Lower lobe of right lung (tissue), 2 donors: Measurements from ENCODE around the gene LPP. TPM values are rescaled to one million over a fixed set of nuclear protein-coding genes. Genes with fewer than 3 reads are reported as not detected.

Source experiments
- ATAC-seq, 2 donors: fragments of 200-7000 bp; cut with Tn5 transposase; one replicate each; pipeline ENCODE4 v1.9.1; 2020 to 2022; ENCODE audit warnings: mild to moderate bottlenecking in 2 of 2, moderate library complexity in 2 of 2
- DNase-seq: peaks from one replicate; pipeline ENCODE4 v3.0.0-alpha.2; 2020
- H3K27ac ChIP-seq: fragments of 200-600 bp; one replicate; pipeline ENCODE4 v1.8.0; 2022
- H3K27me3 ChIP-seq: fragments of 200-600 bp; one replicate; pipeline ENCODE4 v1.8.0; 2022; ENCODE audit warnings: low read depth
- H3K36me3 ChIP-seq: fragments of 200-600 bp; one replicate; pipeline ENCODE4 v1.8.0; 2022; ENCODE audit warnings: mild to moderate bottlenecking
- H3K4me1 ChIP-seq: fragments of 200-600 bp; one replicate; pipeline ENCODE4 v1.8.0; 2022
- H3K4me3 ChIP-seq: fragments of 200-600 bp; one replicate; pipeline ENCODE4 v1.8.0; 2022; ENCODE audit warnings: mild to moderate bottlenecking
- H3K9me3 ChIP-seq: fragments of 200-600 bp; one replicate; pipeline ENCODE4 v1.8.0; 2022
- CTCF ChIP-seq: fragments of 200-600 bp; IDR thresholded peaks from one replicate; pipeline ENCODE4 v1.8.0; 2022; ENCODE audit warnings: antibody characterized with exemption, mild to moderate bottlenecking
- intact Hi-C: fragments of 100-400 bp; cut with DNase I; formaldehyde crosslinking; loops from one replicate; pipeline ENCODE4 v1.11.0; 2022
- total RNA-seq: library from RNA; stranded (reverse); fragmentation: NEBNext Ultra II Directional; extraction: Animal tissue kit (Norgen Biotek cat#: 25700); gene quantifications from one replicate; pipeline ENCODE4 v1.2.1, GENCODE V29; 2021
- donor health status: DM: no; HTN: yes; CAD: no; lungs with severe emphysema.

The LPP gene
- total RNA-seq, 1 donor from 2014 or later: 180 TPM

DNA sequence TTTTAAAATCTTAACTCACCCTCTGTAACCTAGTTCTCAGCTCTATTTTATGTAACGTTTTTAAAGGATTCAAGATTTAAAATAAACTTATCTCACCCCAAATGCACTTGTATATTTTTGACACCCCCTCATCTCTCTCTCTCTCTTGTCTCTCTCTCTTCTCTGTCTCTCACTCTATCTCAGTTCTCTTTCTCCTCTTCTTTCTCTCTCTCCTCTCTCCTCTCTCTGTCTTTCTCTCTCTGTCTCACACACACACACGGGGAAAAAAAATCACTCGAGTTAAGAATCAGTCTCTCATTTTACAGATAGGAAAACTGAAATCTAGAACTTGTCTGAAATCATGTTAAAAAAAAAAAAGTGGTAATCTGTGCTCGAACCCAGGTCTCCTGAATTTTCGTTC lies 108.5 kb downstream of the LPP start:
- no peaks in the 10 kb centered on the region for H3K9me3 ChIP-seq
- intact Hi-C loops: no loop called here
- H3K36me3 ChIP-seq: no peaks in the 10 kb centered on the region
- H3K4me3 ChIP-seq: no peak overlapping the region
- no peak for TF ChIP-seq CTCF
- no peak for DNase-seq
- no peak for ATAC-seq
- peaks cover 63% of the 10 kb centered on the region for H3K4me1 ChIP-seq
- peak overlapping the region; percentile 26 for H3K27ac ChIP-seq
- H3K27me3 ChIP-seq: no peaks in the 10 kb centered on the region

GRCh38 chr3:188262913-188263683 lies 109.1 kb downstream of the LPP start:
- Histone ChIP-seq H3K4me1 (peaks cover 64% of the 10 kb centered on the region), H3K27ac (peak overlapping the region; percentile 14), H3K36me3 (no peaks in the 10 kb centered on the region), H3K27me3 (no peaks in the 10 kb centered on the region), H3K9me3 (no peaks in the 10 kb centered on the region), H3K4me3 (no peak overlapping the region)
- no peak for TF ChIP-seq CTCF
- intact Hi-C loops: no loop called here
- DNase-seq (no peak), ATAC-seq (peak; percentile 5 to 21)

- intact Hi-C loops: no loop called here
- peaks cover 68% of the 10 kb centered on the region for H3K4me1 ChIP-seq
- H3K36me3 ChIP-seq: no peaks in the 10 kb centered on the region
- peak overlapping the region; percentile 44 for H3K27ac ChIP-seq
- TF ChIP-seq CTCF: no peak
- no peaks in the 10 kb centered on the region for H3K27me3 ChIP-seq
- no peak overlapping the region for H3K4me3 ChIP-seq
- DNase-seq (no peak), ATAC-seq (no peak)
- H3K9me3 ChIP-seq: no peaks in the 10 kb centered on the region
Observed at GRCh38 chr3:188264226-188265207, 110.6 kb downstream of the LPP start.

DNA sequence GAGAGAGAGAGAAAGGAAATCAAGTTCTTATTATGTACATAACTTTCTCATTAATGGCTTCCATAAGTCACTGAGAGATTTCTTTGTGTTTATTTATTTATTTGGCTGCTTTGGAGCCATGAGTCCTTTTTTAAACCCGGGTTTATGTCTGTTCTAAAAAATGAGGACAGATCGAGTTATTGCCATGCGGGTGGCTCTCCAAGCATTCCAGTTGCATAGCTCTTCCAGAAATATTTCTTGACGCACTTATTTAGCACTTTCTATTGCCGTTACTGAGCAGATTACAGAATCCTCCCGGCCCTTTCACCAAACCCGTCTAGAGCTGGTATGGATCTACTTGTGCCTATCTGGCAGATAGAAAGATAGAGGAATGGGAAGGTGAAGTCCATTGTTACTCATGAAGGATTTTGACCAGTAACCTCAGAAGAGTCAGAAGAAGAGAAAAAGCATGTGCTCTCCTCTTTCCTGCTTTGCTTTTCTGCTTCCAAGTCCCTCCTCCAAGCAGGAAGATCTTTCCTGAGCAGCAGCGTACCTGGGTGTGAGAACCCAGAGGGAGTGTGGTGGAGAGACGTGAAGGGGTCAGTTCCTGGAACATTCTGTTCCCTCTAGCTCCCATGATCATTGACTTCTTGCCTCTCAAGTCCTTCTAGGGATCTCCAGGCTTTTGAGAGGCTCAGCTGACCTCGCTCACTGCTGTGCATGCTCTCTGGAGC lies 112.8 kb downstream of the LPP start:
- DNase-seq: peak; percentile 61
- intact Hi-C loops: no loop called here
- H3K4me1 ChIP-seq: peaks cover 75% of the 10 kb centered on the region
- no peaks in the 10 kb centered on the region for H3K27me3 ChIP-seq
- no peaks in the 10 kb centered on the region for H3K36me3 ChIP-seq
- no peak for TF ChIP-seq CTCF
- no peaks in the 10 kb centered on the region for H3K9me3 ChIP-seq
- ATAC-seq: peak; percentile 92 to 94
- H3K4me3 ChIP-seq: peak overlapping the region; percentile 12
- H3K27ac ChIP-seq: peak overlapping the region; percentile 87

GRCh38 chr3:188267790-188268335 lies 113.9 kb downstream of the LPP start:
- intact Hi-C loops: no loop called here
- Histone ChIP-seq H3K4me3 (no peak overlapping the region), H3K36me3 (no peaks in the 10 kb centered on the region), H3K9me3 (no peaks in the 10 kb centered on the region), H3K27me3 (no peaks in the 10 kb centered on the region), H3K27ac (peak overlapping the region; percentile 87), H3K4me1 (peaks cover 78% of the 10 kb centered on the region)
- no peak for TF ChIP-seq CTCF
- DNase-seq (no peak), ATAC-seq (no peak)
